Right cardiac atrium (tissue), 5 donors: ENCODE data around the gene ALB. TPM values are rescaled to one million over a fixed set of nuclear protein-coding genes. Genes with fewer than 3 reads are reported as not detected.

Experiments used
- ATAC-seq, 2 donors: fragments of 200-7000 bp; cut with Tn5 transposase; one replicate each; pipeline versions ENCODE4 v1.8.0 to v1.9.1; 2020; ENCODE audit warnings: moderate library complexity in 2 of 2, mild to moderate bottlenecking in 1 of 2
- DNase-seq, 3 donors: peaks; one replicate each; pipeline ENCODE4 v3.0.0-alpha.2; 2020
- H3K27ac ChIP-seq: one replicate; pipeline ENCODE4 v1.5.1; 2013; ENCODE audit warnings: mild to moderate bottlenecking, low read length, control low read depth, moderate library complexity
- H3K27me3 ChIP-seq: one replicate; pipeline ENCODE4 v1.6.1; 2013; ENCODE audit not compliant: control insufficient read depth, insufficient read depth
- H3K4me1 ChIP-seq: one replicate; pipeline ENCODE4 v1.6.1; 2013; ENCODE audit warnings: low read length; ENCODE audit not compliant: control insufficient read depth, insufficient read depth
- H3K4me3 ChIP-seq: one replicate; pipeline ENCODE4 v1.5.1; 2013; ENCODE audit warnings: low read length, control low read depth
- H3K9me3 ChIP-seq: one replicate; pipeline ENCODE4 v1.6.1; 2013; ENCODE audit warnings: low read length; ENCODE audit not compliant: control insufficient read depth
- WGBS: extraction: QIAGEN DNeasy Blood & Tissue Kit; methylation state at CpG from one replicate; pipeline ENCODE4 v1.1.7; 2013; 5-methylcytosine and 5-hydroxymethylcytosine counted together
- intact Hi-C, 4 donors: fragments of 100-400 bp; cut with DNase I; formaldehyde crosslinking; loops; one replicate each; pipeline versions ENCODE4 v1.11.0 to v1.14.0; 2022 to 2023
- polyA plus RNA-seq: library from polyadenylated mRNA; stranded (reverse); fragments of 200-250 nt; gene quantifications from one replicate; pipeline ENCODE4 v1.2.3, GENCODE V29; 2013
- total RNA-seq, 4 donors: library from RNA; stranded (reverse); fragmentation: NEBNext Ultra II Directional; extraction: Animal tissue kit (Norgen Biotek cat#: 25700); gene quantifications; one replicate each; pipeline ENCODE4 v1.2.1, GENCODE V29; 2021
- donor health status: healthy with polysubstance abuse.
- donor health status: DM: no; HTN: yes; CAD: no.
- donor health status: DM: no; HTN: no; CAD: no.
- donor health status: DM: no; HTN: yes; CAD: no; lungs with severe emphysema.
- donor health status: DM: yes; HTN: yes; CAD: no.

The ALB gene
- total and polyA plus RNA-seq, 5 donors = 0.81 to 9.6 TPM; not detected in 3

- WGBS = 47% methylated on average over 1 of the region's 1 CpG
Observed at GRCh38 chr4:73418677-73419076, 14.6 kb downstream of the ALB start.

GRCh38 chr4:73419106-73420038, 15.3 kb downstream of the ALB start:
- WGBS = 67% methylated on average over 7 of the region's 7 CpGs
- ATAC-seq (no peak), DNase-seq (no peak)
- Histone ChIP-seq H3K4me1 (no peaks in the 10 kb centered on the region), H3K27ac (no peak overlapping the region), H3K27me3 (no peaks in the 10 kb centered on the region), H3K9me3 (no peaks in the 10 kb centered on the region), H3K4me3 (no peak overlapping the region)
- intact Hi-C loops = no loop called here

More at GRCh38 chr4:73418677-73419076, 14.6 kb downstream of the ALB start:
- no peaks in the 10 kb centered on the region for H3K4me1 ChIP-seq
- H3K9me3 ChIP-seq = no peaks in the 10 kb centered on the region
- ATAC-seq (no peak), DNase-seq (no peak)
- no peak overlapping the region for H3K27ac ChIP-seq
- no peaks in the 10 kb centered on the region for H3K27me3 ChIP-seq
- intact Hi-C loops = no loop called here
- H3K4me3 ChIP-seq = no peak overlapping the region

GRCh38 chr4:73420615-73421014, 16.5 kb downstream of the ALB start:
- 84% methylated on average over 2 of the region's 2 CpGs for WGBS
- no peaks in the 10 kb centered on the region for H3K27me3 ChIP-seq
- H3K4me1 ChIP-seq = no peaks in the 10 kb centered on the region
- no peak for DNase-seq
- no peak overlapping the region for H3K27ac ChIP-seq
- ATAC-seq = no peak
- intact Hi-C loops = no loop called here
- H3K9me3 ChIP-seq = no peaks in the 10 kb centered on the region
- no peak overlapping the region for H3K4me3 ChIP-seq

- ATAC-seq (no peak), DNase-seq (no peak)
- Histone ChIP-seq H3K4me1 (no peaks in the 10 kb centered on the region), H3K27me3 (no peaks in the 10 kb centered on the region), H3K9me3 (no peaks in the 10 kb centered on the region), H3K27ac (no peak overlapping the region), H3K4me3 (no peak overlapping the region)
- intact Hi-C loops = no loop called here
Observed at GRCh38 chr4:73421708-73422457, 17.8 kb downstream of the ALB start.

- 80% methylated on average over 4 of the region's 4 CpGs for WGBS
- intact Hi-C loops = no loop called here
Observed at GRCh38 chr4:73422458-73422752, 18.3 kb downstream of the ALB start.

GRCh38 chr4:73423184-73423583, 19.1 kb downstream of the ALB start:
- H3K27me3 ChIP-seq = no peaks in the 10 kb centered on the region
- H3K9me3 ChIP-seq = no peaks in the 10 kb centered on the region
- DNase-seq = no peak
- H3K27ac ChIP-seq = no peak overlapping the region
- H3K4me1 ChIP-seq = no peaks in the 10 kb centered on the region
- intact Hi-C loops = no loop called here
- ATAC-seq = no peak
- H3K4me3 ChIP-seq = no peak overlapping the region

More at GRCh38 chr4:73422458-73422752, 18.3 kb downstream of the ALB start:
- Histone ChIP-seq H3K4me1 (no peaks in the 10 kb centered on the region), H3K4me3 (no peak overlapping the region), H3K27me3 (no peaks in the 10 kb centered on the region), H3K9me3 (no peaks in the 10 kb centered on the region), H3K27ac (no peak overlapping the region)
- DNase-seq = no peak
- ATAC-seq = no peak

- intact Hi-C loops = no loop called here
Observed at GRCh38 chr4:73426666-73427065, 22.6 kb downstream of the ALB start.

GRCh38 chr4:73429118-73429517, 25.0 kb downstream of the ALB start:
- Histone ChIP-seq H3K4me1 (no peaks in the 10 kb centered on the region), H3K27me3 (no peaks in the 10 kb centered on the region), H3K9me3 (no peaks in the 10 kb centered on the region), H3K27ac (no peak overlapping the region), H3K4me3 (no peak overlapping the region)
- intact Hi-C loops = no loop called here
- DNase-seq (no peak), ATAC-seq (no peak)
- 67% methylated on average over 2 of the region's 2 CpGs for WGBS

More at GRCh38 chr4:73426666-73427065, 22.6 kb downstream of the ALB start:
- 54% methylated on average over 3 of the region's 3 CpGs for WGBS
- H3K27ac ChIP-seq = no peak overlapping the region
- no peaks in the 10 kb centered on the region for H3K27me3 ChIP-seq
- no peak for ATAC-seq
- H3K4me1 ChIP-seq = no peaks in the 10 kb centered on the region
- H3K9me3 ChIP-seq = no peaks in the 10 kb centered on the region
- no peak for DNase-seq
- no peak overlapping the region for H3K4me3 ChIP-seq

GRCh38 chr4:73429826-73430587, 25.9 kb downstream of the ALB start:
- no peaks in the 10 kb centered on the region for H3K9me3 ChIP-seq
- no peak for ATAC-seq
- no peak overlapping the region for H3K27ac ChIP-seq
- intact Hi-C loops = no loop called here
- H3K4me3 ChIP-seq = no peak overlapping the region
- H3K4me1 ChIP-seq = no peaks in the 10 kb centered on the region
- no peaks in the 10 kb centered on the region for H3K27me3 ChIP-seq
- no peak for DNase-seq
- 52% methylated on average over 2 of the region's 2 CpGs for WGBS

GRCh38 chr4:73431813-73432168, 27.7 kb downstream of the ALB start:
- WGBS = 40% methylated on average over 1 of the region's 1 CpG
- Histone ChIP-seq H3K27ac (no peak overlapping the region), H3K4me1 (no peaks in the 10 kb centered on the region), H3K9me3 (no peaks in the 10 kb centered on the region), H3K4me3 (no peak overlapping the region), H3K27me3 (no peaks in the 10 kb centered on the region)
- intact Hi-C loops = no loop called here
- DNase-seq (no peak), ATAC-seq (no peak)
